ENCODE data around the gene YARS1.

The YARS1 gene

GRCh38 chr1:32748926-32749325, 68.2 kb downstream of the YARS1 start:
- DNase-seq, result no peak

GRCh38 chr1:32748348-32748747, 68.8 kb downstream of the YARS1 start:
- no peak for DNase-seq

GRCh38 chr1:32746130-32746529, 71.0 kb downstream of the YARS1 start:
- no peak for DNase-seq

- no peak for DNase-seq
Observed at GRCh38 chr1:32744071-32744425, 73.1 kb downstream of the YARS1 start.

- DNase-seq, result no peak
Observed at GRCh38 chr1:32743380-32744070, 73.6 kb downstream of the YARS1 start.

GRCh38 chr1:32742956-32743355, 74.2 kb downstream of the YARS1 start:
- no peak for DNase-seq

- no peak for DNase-seq
Observed at GRCh38 chr1:32742199-32742947, 74.8 kb downstream of the YARS1 start.

GRCh38 chr1:32741413-32742198, 75.6 kb downstream of the YARS1 start:
- peak in 1 of 51 donors; percentile 8 for DNase-seq

- no peak for DNase-seq
Observed at GRCh38 chr1:32741059-32741412, 76.1 kb downstream of the YARS1 start.

GRCh38 chr1:32736812-32737791, 80.1 kb downstream of the YARS1 start:
- no peak for DNase-seq

GRCh38 chr1:32733582-32734321, 83.4 kb downstream of the YARS1 start:
- no peak for DNase-seq

- DNase-seq, result no peak
Observed at GRCh38 chr1:32729254-32730046, 87.7 kb downstream of the YARS1 start.

- DNase-seq, result no peak
Observed at GRCh38 chr1:32728413-32729077, 88.6 kb downstream of the YARS1 start.

GRCh38 chr1:32727876-32728275, 89.3 kb downstream of the YARS1 start:
- no peak for DNase-seq

GRCh38 chr1:32725615-32725982, 91.6 kb downstream of the YARS1 start:
- no peak for DNase-seq

Measured in hypothalamus (tissue), 51 donors.